IMR-90 (cell line): ENCODE data around the gene KCNJ1. TPM values are rescaled to one million over a fixed set of nuclear protein-coding genes. Genes with fewer than 3 reads are reported as not detected.

Source experiments
- ATAC-seq: fragments of 200-7000 bp; cut with Tn5 transposase; 2 replicates; pipeline ENCODE4 v1.9.1; 2020; ENCODE audit warnings: low read depth, mild to moderate bottlenecking, moderate library complexity
- BruUV-seq: library from RNA; stranded (reverse); fragments of 400-500 nt; replicated peaks from 2 replicates; lab custom pipeline; 2021; lab: Mats Ljungman, UMichigan
- CTCF ChIA-PET: fragments of 300-600 bp; formaldehyde crosslinking; extraction: SDS; loops from one replicate; lab custom pipeline; 2021; ENCODE audit warnings: antibody characterized with exemption; lab: Yijun Ruan, JAX
- POLR2A ChIA-PET: fragments of 300-600 bp; sonication (Branson Sonifier 250); formaldehyde crosslinking; loops from one replicate; lab custom pipeline; 2022; ENCODE audit warnings: antibody characterized with exemption; ENCODE audit not compliant: unreplicated experiment; lab: Charles Lee
- DNase-seq: peaks from one replicate; pipeline ENCODE4 v3.0.0; 2013
- H2AFZ ChIP-seq: replicated peaks from 2 replicates; pipeline ENCODE3; 2013; ENCODE audit warnings: low read length, mild to moderate bottlenecking; ENCODE audit not compliant: poor library complexity
- H2AK5ac ChIP-seq: 2 replicates; pipeline ENCODE4 v1.6.1; 2013; ENCODE audit warnings: low read depth, low read length, inconsistent platforms
- H2AK9ac ChIP-seq: replicated peaks from 2 replicates; pipeline ENCODE3; 2013; ENCODE audit warnings: mild to moderate bottlenecking, low read depth, low read length, moderate library complexity; ENCODE audit not compliant: poor library complexity
- H2BK120ac ChIP-seq: 2 replicates; pipeline ENCODE4 v1.6.1; 2013; ENCODE audit warnings: low read depth, low read length, inconsistent platforms
- H2BK15ac ChIP-seq: 3 replicates; pipeline ENCODE4 v1.6.1; 2013; ENCODE audit warnings: low read depth, low read length, inconsistent platforms
- H2BK20ac ChIP-seq: 2 replicates; pipeline ENCODE4 v1.6.1; 2013; ENCODE audit warnings: low read depth, mild to moderate bottlenecking, inconsistent platforms, low read length, moderate library complexity
- H2BK5ac ChIP-seq: 2 replicates; pipeline ENCODE4 v1.6.1; 2013; ENCODE audit warnings: mild to moderate bottlenecking, low read depth, low read length, inconsistent platforms; ENCODE audit not compliant: poor library complexity, severe bottlenecking
- H3K14ac ChIP-seq: replicated peaks from 2 replicates; pipeline ENCODE4 v1.6.1; 2013; ENCODE audit warnings: low read depth, low read length, inconsistent platforms
- H3K18ac ChIP-seq: 2 replicates; pipeline ENCODE4 v1.6.1; 2013; ENCODE audit warnings: low read depth, low read length, control low read depth
- H3K23ac ChIP-seq: 2 replicates; pipeline ENCODE4 v1.6.1; 2013; ENCODE audit warnings: low read depth, low read length, inconsistent platforms
- H3K27ac ChIP-seq: 2 replicates; pipeline ENCODE4 v1.5.1; 2013; ENCODE audit warnings: mild to moderate bottlenecking, control low read depth, low read length; ENCODE audit not compliant: insufficient read depth
- H3K27me3 ChIP-seq: 2 replicates; pipeline ENCODE4 v1.6.1; 2013; ENCODE audit warnings: low read length; ENCODE audit not compliant: control insufficient read depth, insufficient read depth
- H3K36me3 ChIP-seq: 2 replicates; pipeline ENCODE4 v1.6.1; 2013; ENCODE audit warnings: low read length, mixed read lengths; ENCODE audit not compliant: control insufficient read depth, insufficient read depth
- H3K4ac ChIP-seq: 2 replicates; pipeline ENCODE4 v1.6.1; 2013; ENCODE audit warnings: low read depth, low read length, inconsistent platforms
- H3K4me1 ChIP-seq: 2 replicates; pipeline ENCODE4 v1.6.1; 2013; ENCODE audit warnings: low read length, mixed read lengths; ENCODE audit not compliant: control insufficient read depth, insufficient read depth
- H3K4me2 ChIP-seq: 2 replicates; pipeline ENCODE4 v1.6.1; 2013; ENCODE audit warnings: low read depth, mild to moderate bottlenecking, control low read depth, low read length, moderate library complexity
- H3K4me3 ChIP-seq: 2 replicates; pipeline ENCODE4 v1.5.1; 2013; ENCODE audit warnings: low read depth, mild to moderate bottlenecking, control low read depth, low read length, moderate library complexity; ENCODE audit not compliant: insufficient read depth
- H3K56ac ChIP-seq: 2 replicates; pipeline ENCODE4 v1.6.1; 2013; ENCODE audit warnings: low read length, inconsistent platforms; ENCODE audit not compliant: insufficient read depth; ENCODE audit errors: extremely low read depth
- H3K79me1 ChIP-seq, 2 experiments: 2 replicates each; pipeline ENCODE4 v1.6.1; 2013; ENCODE audit warnings: low read length in 2 of 2, inconsistent platforms in 1 of 2, low read depth in 1 of 2
- H3K9ac ChIP-seq: 2 replicates; pipeline ENCODE4 v1.6.1; 2013; ENCODE audit warnings: low read depth, low read length, control low read depth
- H3K9me1 ChIP-seq: 2 replicates; pipeline ENCODE4 v1.6.1; 2013; ENCODE audit warnings: low read length, inconsistent platforms; ENCODE audit not compliant: insufficient read depth
- H3K9me3 ChIP-seq: 2 replicates; pipeline ENCODE4 v1.6.1; 2013; ENCODE audit warnings: low read length; ENCODE audit not compliant: control insufficient read depth, insufficient read depth
- H4K20me1 ChIP-seq: 2 replicates; pipeline ENCODE4 v1.6.1; 2013; ENCODE audit warnings: low read length, inconsistent platforms; ENCODE audit not compliant: insufficient read depth
- H4K5ac ChIP-seq: 2 replicates; pipeline ENCODE4 v1.6.1; 2013; ENCODE audit warnings: mild to moderate bottlenecking, low read depth, low read length, control low read depth
- H4K8ac ChIP-seq, 2 experiments: 2 replicates each; pipeline ENCODE4 v1.6.1; 2013; ENCODE audit warnings: low read depth in 2 of 2, low read length in 2 of 2, control low read depth in 1 of 2, inconsistent platforms in 1 of 2
- H4K91ac ChIP-seq: 2 replicates; pipeline ENCODE4 v1.6.1; 2013; ENCODE audit warnings: low read depth, low read length, inconsistent platforms; ENCODE audit not compliant: insufficient read depth
- CEBPB ChIP-seq: IDR thresholded peaks from 2 replicates; pipeline ENCODE4 v1.6.1; 2012; ENCODE audit warnings: low read depth, low read length, improper control_type of control experiment
- CTCF ChIP-seq: conservative IDR thresholded peaks from 2 replicates; pipeline ENCODE4 v1.5.1; 2012; ENCODE audit warnings: mild to moderate bottlenecking, low read depth, low read length, improper control_type of control experiment
- ELK1 ChIP-seq: fragments of 150-350 bp; IDR thresholded peaks from 2 replicates; pipeline ENCODE4 v1.6.1; 2016; ENCODE audit warnings: low read depth, mild to moderate bottlenecking, low read length, moderate library complexity, borderline replicate concordance
- MAFK ChIP-seq: IDR thresholded peaks from 2 replicates; pipeline ENCODE4 v1.6.1; 2012; ENCODE audit warnings: low read depth, low read length, improper control_type of control experiment
- NFE2L2 ChIP-seq: fragments of 150-350 bp; IDR thresholded peaks from 2 replicates; pipeline ENCODE4 v1.6.1; 2016; ENCODE audit warnings: low read depth, mild to moderate bottlenecking, low read length
- RCOR1 ChIP-seq: IDR thresholded peaks from 2 replicates; pipeline ENCODE4 v1.6.1; 2012; ENCODE audit warnings: mild to moderate bottlenecking, low read length, improper control_type of control experiment; ENCODE audit not compliant: insufficient replicate concordance
- RFX5 ChIP-seq: IDR thresholded peaks from 2 replicates; pipeline ENCODE4 v1.8.0; 2012; ENCODE audit warnings: low read depth, mild to moderate bottlenecking, low read length, moderate library complexity
- SMC3 ChIP-seq: fragments of 150-350 bp; IDR thresholded peaks from 2 replicates; pipeline ENCODE4 v1.6.1; 2016; ENCODE audit warnings: low read depth, mild to moderate bottlenecking, antibody characterized with exemption, low read length, moderate library complexity
- WGBS, 2 experiments: methylation state at CpG; one replicate each; pipeline versions ENCODE4 v1.1.5 to v1.1.7; 2013; ENCODE audit warnings: missing lambda C conversion rate in 2 of 2; ENCODE audit not compliant: insufficient read length in 1 of 2; ENCODE audit errors: extremely low coverage in 2 of 2; 5-methylcytosine and 5-hydroxymethylcytosine counted together
- dilution Hi-C: fragments of 300-500 bp; cut with HindIII; formaldehyde crosslinking; loops from one replicate; pipeline ENCODE4 v1.14.3; 2018; ENCODE audit warnings: low sequenced_read_pairs; ENCODE audit not compliant: unreplicated experiment
- in situ Hi-C: fragments of 300-500 bp; cut with MboI; formaldehyde crosslinking; loops from 3 replicates; pipeline ENCODE4 v1.14.3; 2019; ENCODE audit warnings: low sequenced_read_pairs, inconsistent platforms, mixed read lengths
- intact Hi-C: fragments of 100-400 bp; cut with micrococcal nuclease; formaldehyde crosslinking; loops from 2 replicates; pipeline ENCODE4 v1.10.0; 2022
- polyA plus RNA-seq, 3 experiments: library from polyadenylated mRNA; depleted of rRNA; stranded (reverse); fragments of >200 nt; gene quantifications; 2 replicates each; pipeline ENCODE4 v1.2.3, GENCODE V29; 2012; ENCODE audit warnings: low replicate concordance in 1 of 3
- total RNA-seq: library from RNA; depleted of rRNA; stranded (reverse); fragments of >200 nt; gene quantifications from 2 replicates; pipeline ENCODE4 v1.2.3, GENCODE V29; 2012

Gene KCNJ1
- total and polyA plus RNA-seq, 2 of the 4 experiments (the other 2 are of a cell fraction), result not detected

- TF ChIP-seq MAFK (no peak), SMC3 (no peak)
These were observed 44.6 kb upstream of the KCNJ1 start (continued) for GRCh38 chr11:128911701-128912100.

- in situ Hi-C loops (no loop called here), dilution Hi-C loops (no loop called here), intact Hi-C loops (no loop called here)
- H3K4me3 ChIP-seq, result no peak overlapping the region
- no peak overlapping the region for H3K23ac ChIP-seq
- H3K36me3 ChIP-seq, result no peaks in the 10 kb centered on the region
- no peak overlapping the region for H3K4ac ChIP-seq
- no peak overlapping the region; the same call in 1 of the 2 replicates for H2BK120ac ChIP-seq
- H3K9me1 ChIP-seq, result peaks cover 7% of the 10 kb centered on the region; the same call in 1 of the 2 replicates
- H3K4me2 ChIP-seq, result no peak overlapping the region
- no peak overlapping the region for H3K14ac ChIP-seq
- H3K4me1 ChIP-seq, result peaks cover 23% of the 10 kb centered on the region
- H4K91ac ChIP-seq, result no peak overlapping the region
- H3K18ac ChIP-seq, result no peak overlapping the region
- H4K5ac ChIP-seq, result no peak overlapping the region
- BruUV-seq, result no TSS peak
- peak overlapping the region; percentile 4; the same call in 1 of the 2 replicates for H2AK5ac ChIP-seq
- H2AK9ac ChIP-seq, result no peak overlapping the region
- peaks cover 3% of the 10 kb centered on the region; the same call in 1 of the 2 replicates for H3K9me3 ChIP-seq
- H2BK20ac ChIP-seq, result no peak overlapping the region
- H3K9ac ChIP-seq, result no peak overlapping the region
- CTCF ChIA-PET, result interaction anchor here (0.5 to 1.7 kb wide), 4 partner anchors 25 to 882 kb away, joined by 3 to 6 read pairs (median 3); no protein-coding TSS in a partner anchor
- H3K79me1 ChIP-seq, result no peaks in the 10 kb centered on the region
- DNase-seq (no peak), ATAC-seq (no peak)
- H4K8ac ChIP-seq, result no peak overlapping the region
- POLR2A ChIA-PET, result no interaction called here
- no peak overlapping the region for H3K56ac ChIP-seq
- H3K27me3 ChIP-seq, result peaks cover 23% of the 10 kb centered on the region
- H2BK5ac ChIP-seq, result no peak overlapping the region
- WGBS, 2 experiments, result 95% methylated on average over 5 of the region's 17 CpGs; no CpG with 5 or more reads in 1 of the 2 experiments
- H2BK15ac ChIP-seq, result no peak overlapping the region
- H2AFZ ChIP-seq, result no peak overlapping the region
- TF ChIP-seq CTCF, result no peak
- no peak for TF ChIP-seq ELK1
- no peak for TF ChIP-seq MAFK
- TF ChIP-seq NFE2L2, result no peak
- no peak for TF ChIP-seq CEBPB
- TF ChIP-seq RFX5, result no peak
- no peak for TF ChIP-seq RCOR1
- no peaks in the 10 kb centered on the region for H4K20me1 ChIP-seq
- no peak overlapping the region for H3K27ac ChIP-seq
These were observed 44.1 kb upstream of the KCNJ1 start for GRCh38 chr11:128911239-128911638.
